ENCODE results near the gene MYO1A.

- TF ChIP-seq CTCF (IDR thresholded peaks at IDR 0.05; ENCODE audit: low read depth, low read length) (no peak), EZH2phosphoT487 (IDR thresholded peaks at IDR 0.05; ENCODE audit: low read depth) (no peak)
Observed at GRCh38 chr12:57087010-57087690, 37.2 kb upstream of the MYO1A start.
